ENCODE data around the gene ARHGEF4. TPM values are rescaled to one million over a fixed set of nuclear protein-coding genes. Genes with fewer than 3 reads are reported as not detected.

Gene ARHGEF4
- total RNA-seq, 1 donor from 2014 or later = 9.1 TPM

- TF ChIP-seq CTCF (IDR thresholded peaks at IDR 0.05) = no peak
- Histone ChIP-seq H3K4me1 (no peaks in the 10 kb centered on the region), H3K9me3 (no peaks in the 10 kb centered on the region), H3K27ac (no peak overlapping the region), H3K4me3 (no peak overlapping the region), H3K36me3 (no peaks in the 10 kb centered on the region), H3K27me3 (ENCODE audit: low read depth) (peaks cover 17% of the 10 kb centered on the region)
- no peak for ATAC-seq
- DNase-seq = peak; percentile 24
- intact Hi-C loops (cut with DNase I) = no loop called here
These were observed 9.0 kb upstream of the ARHGEF4 start for GRCh38 chr2:130827502-130828251.

- Histone ChIP-seq H3K4me1 (no peaks in the 10 kb centered on the region), H3K27ac (no peak overlapping the region), H3K27me3 (ENCODE audit: low read depth) (peaks cover 17% of the 10 kb centered on the region), H3K9me3 (no peaks in the 10 kb centered on the region), H3K36me3 (no peaks in the 10 kb centered on the region), H3K4me3 (no peak overlapping the region)
- intact Hi-C loops (cut with DNase I) = no loop called here
- ATAC-seq = no peak
- TF ChIP-seq CTCF (IDR thresholded peaks at IDR 0.05) = no peak
- peak; percentile 32 for DNase-seq
These were observed 8.3 kb upstream of the ARHGEF4 start for GRCh38 chr2:130828461-130828860.

- peak; percentile 27 for DNase-seq
- ATAC-seq = no peak
- intact Hi-C loops (cut with DNase I) = no loop called here
- Histone ChIP-seq H3K4me1 (no peaks in the 10 kb centered on the region), H3K27ac (no peak overlapping the region), H3K4me3 (no peak overlapping the region), H3K9me3 (no peaks in the 10 kb centered on the region), H3K36me3 (no peaks in the 10 kb centered on the region), H3K27me3 (ENCODE audit: low read depth) (peaks cover 17% of the 10 kb centered on the region)
- no peak for TF ChIP-seq CTCF (IDR thresholded peaks at IDR 0.05)
These were observed 7.7 kb upstream of the ARHGEF4 start for GRCh38 chr2:130829015-130829414.

- peaks cover 24% of the 10 kb centered on the region for H3K27me3 ChIP-seq (ENCODE audit: low read depth)
- no peak for TF ChIP-seq CTCF (IDR thresholded peaks at IDR 0.05)
- intact Hi-C loops (cut with DNase I) = no loop called here
- no peak overlapping the region for H3K4me3 ChIP-seq
- H3K4me1 ChIP-seq = no peaks in the 10 kb centered on the region
- no peaks in the 10 kb centered on the region for H3K9me3 ChIP-seq
- H3K27ac ChIP-seq = no peak overlapping the region
- H3K36me3 ChIP-seq = no peaks in the 10 kb centered on the region
- DNase-seq (peak; percentile 10), ATAC-seq (no peak)
These were observed 6.2 kb upstream of the ARHGEF4 start for GRCh38 chr2:130830538-130830937.

GRCh38 chr2:130831356-130831755, 5.4 kb upstream of the ARHGEF4 start:
- Histone ChIP-seq H3K27me3 (ENCODE audit: low read depth) (peaks cover 27% of the 10 kb centered on the region), H3K9me3 (no peaks in the 10 kb centered on the region), H3K4me3 (no peak overlapping the region), H3K27ac (no peak overlapping the region), H3K4me1 (no peaks in the 10 kb centered on the region), H3K36me3 (no peaks in the 10 kb centered on the region)
- TF ChIP-seq CTCF (IDR thresholded peaks at IDR 0.05) = no peak
- ATAC-seq = no peak
- DNase-seq = peak; percentile 28
- intact Hi-C loops (cut with DNase I) = no loop called here

Measured in lower lobe of right lung (tissue), 2 donors.